GM21423 (cell line): ENCODE measurements around the gene GIGYF1.
A peak's percentile ranks its signal among the peaks of the same experiment; 100 is the strongest.
"Not testable (repeated sequence)": the region's sequence is repeated elsewhere in the genome, so short reads cannot be mapped to it uniquely, and the experiment has no call there.

Experiments used
- ATAC-seq: cut with Tn5 transposase; IDR thresholded peaks from one replicate; pipeline ENCODE4 v1.9.1; 2021; ENCODE audit warnings: mild to moderate bottlenecking, moderate library complexity; ENCODE audit not compliant: unreplicated experiment

GIGYF1 gene

GRCh38 chr7:100694098-100694745 lies at the start of gene GIGYF1:
Gene GIGYF1 (minus strand): TSS chr7:100694250. CDS start chr7:100688238, 6,012 bp downstream.
- ATAC-seq: peak; percentile 48

DNA sequence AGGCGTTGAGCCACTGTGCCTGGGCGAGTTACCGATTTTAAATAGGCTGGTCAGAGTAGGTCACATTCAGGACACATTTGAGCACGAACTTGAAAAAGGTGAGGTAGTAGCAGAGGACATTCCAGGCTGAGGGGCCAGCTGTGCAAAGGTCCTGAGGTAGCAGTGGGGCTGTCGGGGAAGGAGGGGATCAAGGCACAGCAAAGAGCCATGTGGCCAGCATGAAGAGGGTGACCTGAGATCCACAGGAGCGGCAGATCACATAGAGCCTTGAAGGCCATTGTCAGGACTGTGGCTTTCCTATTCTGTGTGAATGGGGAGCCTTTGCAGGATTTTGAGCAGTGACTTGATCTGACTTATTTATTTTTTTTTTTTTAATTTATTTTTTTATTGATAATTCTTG lies 45.9 kb upstream of the GIGYF1 start:
- ATAC-seq: no peak

DNA sequence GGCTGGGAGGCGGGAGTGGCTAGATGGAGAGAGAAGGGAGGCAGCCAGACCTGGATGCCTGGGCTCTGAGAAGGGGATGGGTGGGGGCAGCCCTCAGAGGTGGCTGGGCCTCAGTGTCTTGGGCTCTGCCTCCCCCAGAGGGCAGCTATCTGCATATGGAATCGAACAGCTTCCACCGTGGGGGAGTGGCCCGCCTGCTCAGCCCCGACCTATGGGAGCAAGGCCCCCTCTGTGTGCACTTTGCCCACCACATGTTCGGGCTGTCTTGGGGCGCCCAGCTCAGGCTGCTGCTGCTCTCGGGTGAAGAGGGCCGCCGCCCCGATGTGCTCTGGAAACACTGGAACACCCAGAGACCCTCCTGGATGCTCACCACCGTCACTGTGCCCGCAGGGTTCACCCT lies 42.6 kb upstream of the GIGYF1 start:
- no peak for ATAC-seq

DNA sequence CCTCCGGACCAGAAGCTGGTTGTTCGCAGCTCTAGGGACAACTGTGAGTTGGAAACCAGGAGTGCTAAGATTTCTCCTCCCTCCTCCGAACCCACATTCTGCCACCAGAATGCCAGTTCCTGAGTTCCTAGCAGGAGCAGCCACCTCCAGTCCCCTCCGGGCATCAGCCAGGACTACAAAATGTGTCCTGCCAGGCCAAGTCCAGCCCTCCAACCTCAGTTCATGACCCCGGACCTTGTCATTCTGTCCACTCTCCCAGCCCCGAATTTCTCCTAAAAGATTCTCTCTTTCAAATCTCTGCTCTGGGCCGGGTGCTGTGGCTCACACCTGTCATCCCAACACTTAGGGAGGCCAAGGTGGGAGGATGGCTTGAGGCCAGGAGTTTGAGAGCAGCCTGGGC lies 41.7 kb upstream of the GIGYF1 start:
- no peak for ATAC-seq

- ATAC-seq: no peak
Observed at GRCh38 chr7:100731937-100732636, 38.0 kb upstream of the GIGYF1 start.

GRCh38 chr7:100730136-100730800 lies 36.2 kb upstream of the GIGYF1 start:
- no peak for ATAC-seq

GRCh38 chr7:100728196-100728595 lies 34.1 kb upstream of the GIGYF1 start:
- no peak for ATAC-seq

DNA sequence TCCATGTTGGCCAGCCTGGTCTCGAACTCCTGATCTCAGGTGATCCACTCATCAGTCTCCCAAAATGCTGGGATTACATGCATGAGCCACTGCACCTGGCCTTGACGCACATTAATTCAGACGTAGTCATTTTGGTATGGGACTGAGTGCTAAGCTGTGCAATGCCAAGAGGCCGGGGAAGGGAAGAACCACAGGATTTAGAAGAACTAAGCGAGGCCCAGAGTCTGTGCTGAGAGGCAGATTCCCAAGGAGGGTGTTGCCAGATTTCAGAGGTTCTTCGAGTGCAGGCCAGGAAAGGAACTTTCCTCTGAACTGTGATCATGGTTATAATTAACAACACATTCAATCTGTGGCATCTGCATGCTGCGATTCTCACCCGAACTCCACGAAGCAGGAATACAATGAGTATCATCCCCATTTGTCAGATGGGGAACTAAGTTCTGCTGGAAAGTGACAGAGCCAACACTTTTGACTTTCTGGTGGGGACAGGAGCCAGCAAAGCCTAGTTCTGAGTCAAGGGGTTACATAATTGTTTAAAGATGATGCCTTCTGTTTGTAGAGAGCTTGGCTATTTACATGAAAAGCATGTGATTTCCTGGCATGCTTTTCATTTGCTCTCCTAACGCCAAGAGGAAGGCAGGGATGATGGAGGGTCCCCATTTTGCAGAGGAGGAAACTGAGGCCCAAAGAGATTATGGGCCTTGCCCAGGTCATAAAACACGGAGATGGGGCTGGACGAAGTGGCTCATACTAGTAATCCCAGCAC lies 33.1 kb upstream of the GIGYF1 start:
- no peak for ATAC-seq

- ATAC-seq: not testable (repeated sequence)
Observed at GRCh38 chr7:100724364-100724763, 30.3 kb upstream of the GIGYF1 start.

DNA sequence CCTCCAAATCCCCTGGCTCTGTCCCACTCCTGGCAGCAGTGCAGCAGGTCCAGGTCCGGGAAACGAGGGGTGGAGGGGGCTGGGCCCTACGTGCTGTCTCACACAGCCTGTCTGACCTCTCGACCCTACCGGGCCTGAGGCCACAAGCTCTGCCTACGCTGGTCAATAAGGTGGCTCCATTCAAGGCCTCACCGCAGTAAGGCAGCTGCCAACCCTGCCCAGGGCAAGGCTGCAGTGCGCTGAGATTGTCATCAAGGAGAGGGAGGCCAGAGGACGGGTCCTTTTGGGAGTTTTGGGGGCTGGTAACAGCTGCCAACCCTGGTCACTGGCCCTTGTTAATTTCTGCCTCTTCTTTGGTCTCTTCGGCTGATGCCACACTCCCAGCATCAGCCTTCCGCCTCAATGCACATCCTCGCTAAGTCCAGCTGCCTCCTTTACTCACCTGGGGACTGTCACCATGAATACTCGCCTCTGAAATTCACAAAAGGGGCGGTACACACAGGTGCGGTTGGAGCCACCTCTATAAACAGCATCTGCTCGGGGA lies 29.8 kb upstream of the GIGYF1 start:
- no peak for ATAC-seq

DNA sequence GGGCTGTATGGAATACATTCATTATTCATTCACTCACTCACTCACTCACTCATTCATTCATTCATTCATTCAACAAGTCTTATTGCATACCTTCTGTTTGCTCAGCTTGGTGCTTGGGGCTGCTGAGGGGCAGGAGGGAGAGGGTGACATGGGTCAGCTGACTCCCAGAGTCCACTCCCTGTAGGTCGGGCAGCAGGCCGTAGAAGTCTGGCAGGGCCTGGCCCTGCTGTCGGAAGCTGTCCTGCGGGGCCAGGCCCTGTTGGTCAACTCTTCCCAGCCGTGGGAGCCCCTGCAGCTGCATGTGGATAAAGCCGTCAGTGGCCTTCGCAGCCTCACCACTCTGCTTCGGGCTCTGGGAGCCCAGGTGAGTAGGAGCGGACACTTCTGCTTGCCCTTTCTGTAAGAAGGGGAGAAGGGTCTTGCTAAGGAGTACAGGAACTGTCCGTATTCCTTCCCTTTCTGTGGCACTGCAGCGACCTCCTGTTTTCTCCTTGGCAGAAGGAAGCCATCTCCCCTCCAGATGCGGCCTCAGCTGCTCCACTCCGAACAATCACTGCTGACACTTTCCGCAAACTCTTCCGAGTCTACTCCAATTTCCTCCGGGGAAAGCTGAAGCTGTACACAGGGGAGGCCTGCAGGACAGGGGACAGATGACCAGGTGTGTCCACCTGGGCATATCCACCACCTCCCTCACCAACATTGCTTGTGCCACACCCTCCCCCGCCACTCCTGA lies 28.6 kb upstream of the GIGYF1 start:
- ATAC-seq: no peak

DNA sequence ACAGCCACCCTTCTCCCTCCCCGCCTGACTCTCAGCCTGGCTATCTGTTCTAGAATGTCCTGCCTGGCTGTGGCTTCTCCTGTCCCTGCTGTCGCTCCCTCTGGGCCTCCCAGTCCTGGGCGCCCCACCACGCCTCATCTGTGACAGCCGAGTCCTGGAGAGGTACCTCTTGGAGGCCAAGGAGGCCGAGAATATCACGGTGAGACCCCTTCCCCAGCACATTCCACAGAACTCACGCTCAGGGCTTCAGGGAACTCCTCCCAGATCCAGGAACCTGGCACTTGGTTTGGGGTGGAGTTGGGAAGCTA lies 27.4 kb upstream of the GIGYF1 start:
- no peak for ATAC-seq

DNA sequence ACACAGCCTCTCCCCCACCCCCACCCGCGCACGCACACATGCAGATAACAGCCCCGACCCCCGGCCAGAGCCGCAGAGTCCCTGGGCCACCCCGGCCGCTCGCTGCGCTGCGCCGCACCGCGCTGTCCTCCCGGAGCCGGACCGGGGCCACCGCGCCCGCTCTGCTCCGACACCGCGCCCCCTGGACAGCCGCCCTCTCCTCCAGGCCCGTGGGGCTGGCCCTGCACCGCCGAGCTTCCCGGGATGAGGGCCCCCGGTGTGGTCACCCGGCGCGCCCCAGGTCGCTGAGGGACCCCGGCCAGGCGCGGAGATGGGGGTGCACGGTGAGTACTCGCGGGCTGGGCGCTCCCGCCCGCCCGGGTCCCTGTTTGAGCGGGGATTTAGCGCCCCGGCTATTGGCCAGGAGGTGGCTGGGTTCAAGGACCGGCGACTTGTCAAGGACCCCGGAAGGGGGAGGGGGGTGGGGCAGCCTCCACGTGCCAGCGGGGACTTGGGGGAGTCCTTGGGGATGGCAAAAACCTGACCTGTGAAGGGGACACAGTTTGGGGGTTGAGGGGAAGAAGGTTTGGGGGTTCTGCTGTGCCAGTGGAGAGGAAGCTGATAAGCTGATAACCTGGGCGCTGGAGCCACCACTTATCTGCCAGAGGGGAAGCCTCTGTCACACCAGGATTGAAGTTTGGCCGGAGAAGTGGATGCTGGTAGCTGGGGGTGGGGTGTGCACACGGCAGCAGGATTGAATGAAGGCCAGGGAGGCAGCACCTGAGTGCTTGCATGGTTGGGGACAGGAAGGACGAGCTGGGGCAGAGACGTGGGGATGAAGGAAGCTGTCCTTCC lies 26.8 kb upstream of the GIGYF1 start:
- no peak for ATAC-seq

DNA sequence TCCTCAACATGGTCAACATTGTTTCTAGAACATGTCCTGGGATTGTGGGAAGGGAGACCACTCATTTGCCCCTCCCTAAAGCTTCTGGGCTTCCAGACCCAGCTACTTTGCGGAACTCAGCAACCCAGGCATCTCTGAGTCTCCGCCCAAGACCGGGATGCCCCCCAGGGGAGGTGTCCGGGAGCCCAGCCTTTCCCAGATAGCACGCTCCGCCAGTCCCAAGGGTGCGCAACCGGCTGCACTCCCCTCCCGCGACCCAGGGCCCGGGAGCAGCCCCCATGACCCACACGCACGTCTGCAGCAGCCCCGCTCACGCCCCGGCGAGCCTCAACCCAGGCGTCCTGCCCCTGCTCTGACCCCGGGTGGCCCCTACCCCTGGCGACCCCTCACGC lies 26.2 kb upstream of the GIGYF1 start, which contains the start of gene EPO:
Gene EPO, plus strand, starts transcription at position 190 of the 392 bp plus-strand sequence. CDS start 513 bp downstream, outside the sequence.
- ATAC-seq: no peak

DNA sequence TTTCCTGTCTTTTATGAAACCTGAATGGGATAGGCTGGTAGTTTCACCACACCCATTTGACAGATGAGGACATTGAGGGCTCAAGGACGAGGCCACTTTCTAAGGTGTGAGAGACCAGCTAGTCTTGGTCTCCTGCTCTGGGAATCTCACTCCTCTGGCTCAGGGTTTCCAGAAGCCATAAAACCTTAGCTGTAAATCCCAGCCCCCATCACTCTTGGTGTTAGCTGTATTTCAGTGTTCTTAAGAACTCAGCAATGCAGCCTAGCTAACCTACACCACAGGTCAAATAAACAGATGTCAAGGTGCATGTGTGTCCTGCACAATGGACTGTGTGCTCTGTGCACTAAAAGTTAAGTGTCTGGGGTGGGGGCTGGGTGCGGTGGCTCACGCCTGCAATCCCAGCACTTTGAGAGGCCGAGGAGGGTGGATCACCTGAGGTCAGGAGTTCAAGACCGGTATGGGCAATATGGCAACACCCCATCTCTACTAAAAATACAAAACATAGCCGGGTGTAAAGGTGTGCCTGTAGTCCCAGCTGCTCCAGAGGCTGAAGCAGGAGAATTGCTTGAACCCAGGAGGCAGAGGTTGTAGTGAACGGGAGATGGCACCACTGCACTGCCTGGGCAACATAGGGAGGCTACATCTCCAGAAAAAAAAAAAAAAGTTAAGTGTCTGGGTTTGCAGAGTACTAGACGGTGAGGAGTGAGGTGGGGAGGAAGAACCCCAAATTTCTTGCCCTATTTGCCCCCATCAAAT lies 25.7 kb upstream of the GIGYF1 start:
- no peak for ATAC-seq

- ATAC-seq: not testable (repeated sequence)
Observed at GRCh38 chr7:100717073-100717472, 23.0 kb upstream of the GIGYF1 start.

GRCh38 chr7:100714725-100715124 lies 20.7 kb upstream of the GIGYF1 start:
- no peak for ATAC-seq

- ATAC-seq: no peak
Observed at GRCh38 chr7:100711369-100711768, 17.3 kb upstream of the GIGYF1 start.

GRCh38 chr7:100710452-100710851 lies 16.4 kb upstream of the GIGYF1 start:
- no peak for ATAC-seq
